Measurements from ENCODE around the gene CAMTA1.

CAMTA1 gene

GRCh38 chr1:7219031-7219430 is 433.8 kb downstream of the CAMTA1 start:
- no peak for TF ChIP-seq ISL1 (CRISPR knock-in tag; IDR thresholded peaks at IDR 0.05)
- no peak for TF ChIP-seq ARNTL (CRISPR knock-in tag; IDR thresholded peaks at IDR 0.05; ENCODE audit: borderline replicate concordance, low read depth)
- TF ChIP-seq PPARA (CRISPR knock-in tag; IDR thresholded peaks at IDR 0.05; ENCODE audit: borderline replicate concordance), result no peak
- no peak for TF ChIP-seq ZNF70 (CRISPR knock-in tag; IDR thresholded peaks at IDR 0.05)
- TF ChIP-seq ESRRG (CRISPR knock-in tag; IDR thresholded peaks at IDR 0.05), result no peak
- TF ChIP-seq POU6F1 (CRISPR knock-in tag; IDR thresholded peaks at IDR 0.05; ENCODE audit: borderline replicate concordance, low read depth), result no peak
- TF ChIP-seq OSR1 (CRISPR knock-in tag; IDR thresholded peaks at IDR 0.05), result no peak
- TF ChIP-seq CREB5 (CRISPR knock-in tag; IDR thresholded peaks at IDR 0.05; ENCODE audit: low read depth), result no peak
- no peak for TF ChIP-seq ZNF565 (CRISPR knock-in tag; conservative IDR thresholded peaks at IDR 0.05; ENCODE audit: low read depth)
- TF ChIP-seq TCF4 (CRISPR knock-in tag; IDR thresholded peaks at IDR 0.05; ENCODE audit: borderline replicate concordance), result no peak
- TF ChIP-seq CSDC2 (CRISPR knock-in tag; IDR thresholded peaks at IDR 0.05), result no peak
- no peak for TF ChIP-seq GLIS3 (CRISPR knock-in tag; IDR thresholded peaks at IDR 0.05)
- TF ChIP-seq BACH2 (CRISPR knock-in tag; IDR thresholded peaks at IDR 0.05; ENCODE audit: borderline replicate concordance), result no peak
- no peak for TF ChIP-seq TOX (CRISPR knock-in tag; IDR thresholded peaks at IDR 0.05; ENCODE audit: borderline replicate concordance)
- TF ChIP-seq CSRNP3 (CRISPR knock-in tag; IDR thresholded peaks at IDR 0.05), result no peak
- no peak for TF ChIP-seq TSHZ2 (CRISPR knock-in tag; IDR thresholded peaks at IDR 0.05)
- TF ChIP-seq ZC3H10 (CRISPR knock-in tag; IDR thresholded peaks at IDR 0.05), result no peak
- ATAC-seq, result no peak

GRCh38 chr1:7220007-7220406 is 434.8 kb downstream of the CAMTA1 start:
- ATAC-seq, result no peak
- TF ChIP-seq POU6F1 (CRISPR knock-in tag; IDR thresholded peaks at IDR 0.05; ENCODE audit: borderline replicate concordance, low read depth) (no peak), PPARA (CRISPR knock-in tag; IDR thresholded peaks at IDR 0.05; ENCODE audit: borderline replicate concordance) (no peak), PATZ1 (CRISPR knock-in tag; IDR thresholded peaks at IDR 0.05; ENCODE audit: borderline replicate concordance) (no peak), SNAI2 (CRISPR knock-in tag; IDR thresholded peaks at IDR 0.05) (no peak), BACH2 (CRISPR knock-in tag; IDR thresholded peaks at IDR 0.05; ENCODE audit: borderline replicate concordance) (no peak), ZNF565 (CRISPR knock-in tag; conservative IDR thresholded peaks at IDR 0.05; ENCODE audit: low read depth) (no peak), GLIS3 (CRISPR knock-in tag; IDR thresholded peaks at IDR 0.05) (no peak), ARNTL (CRISPR knock-in tag; IDR thresholded peaks at IDR 0.05; ENCODE audit: borderline replicate concordance, low read depth) (no peak), ZNF70 (CRISPR knock-in tag; IDR thresholded peaks at IDR 0.05) (no peak), RARB (CRISPR knock-in tag; IDR thresholded peaks at IDR 0.05) (no peak), TSHZ2 (CRISPR knock-in tag; IDR thresholded peaks at IDR 0.05) (no peak), TCF4 (CRISPR knock-in tag; IDR thresholded peaks at IDR 0.05; ENCODE audit: borderline replicate concordance) (no peak), ZFP3 (CRISPR knock-in tag; IDR thresholded peaks at IDR 0.05) (no peak), ZFP30 (CRISPR knock-in tag; IDR thresholded peaks at IDR 0.05) (no peak), TOX (CRISPR knock-in tag; IDR thresholded peaks at IDR 0.05; ENCODE audit: borderline replicate concordance) (no peak), ISL1 (CRISPR knock-in tag; IDR thresholded peaks at IDR 0.05) (no peak), CSDC2 (CRISPR knock-in tag; IDR thresholded peaks at IDR 0.05) (no peak), ZC3H10 (CRISPR knock-in tag; IDR thresholded peaks at IDR 0.05) (no peak)
